ENCODE measurements around the gene INPPL1.
A peak's percentile ranks its signal among the peaks of the same experiment; 100 is the strongest.

Gene INPPL1

GRCh38 chr11:72244060-72244360 lies 19.4 kb downstream of the INPPL1 start, which contains the start of gene PHOX2A:
Gene PHOX2A, minus strand, starts transcription at chr11:72244176. Its CDS starts 172 bp downstream, at chr11:72244004.
- TF ChIP-seq CTCF (IDR thresholded peaks at IDR 0.05; ENCODE audit: low read depth, low read length, missing control alignments): no peak
- Histone ChIP-seq H3K27me3 (replicated peaks) (peaks cover 63% of the 10 kb centered on the region), H3K27ac (no peak within 1 kb of the TSS), H3K36me3 (replicated peaks) (no peaks in the 10 kb centered on the region), H3K4me3 (ENCODE audit: low read depth, low read length) (peak within 1 kb of the TSS; percentile 15)
- DNase-seq: no peak
- in situ Hi-C loops (cut with HindIII; ENCODE audit: low pct_ligation_motif_present, low sequenced_read_pairs): no loop called here

- no peak for TF ChIP-seq CTCF (IDR thresholded peaks at IDR 0.05; ENCODE audit: low read depth, low read length, missing control alignments)
- no peak overlapping the region for H3K27ac ChIP-seq
- H3K4me3 ChIP-seq (ENCODE audit: low read depth, low read length): peak overlapping the region; percentile 15
- H3K27me3 ChIP-seq (replicated peaks): peaks cover 63% of the 10 kb centered on the region
- in situ Hi-C loops (cut with HindIII; ENCODE audit: low pct_ligation_motif_present, low sequenced_read_pairs): no loop called here
- no peak for DNase-seq
- no peaks in the 10 kb centered on the region for H3K36me3 ChIP-seq (replicated peaks)
Measured at GRCh38 chr11:72244361-72245262, 20.0 kb downstream of the INPPL1 start.

- Histone ChIP-seq H3K4me3 (ENCODE audit: low read depth, low read length) (no peak overlapping the region), H3K27ac (no peak overlapping the region), H3K36me3 (replicated peaks) (no peaks in the 10 kb centered on the region), H3K27me3 (replicated peaks) (peaks cover 63% of the 10 kb centered on the region)
- DNase-seq: no peak
- TF ChIP-seq CTCF (IDR thresholded peaks at IDR 0.05; ENCODE audit: low read depth, low read length, missing control alignments): no peak
- in situ Hi-C loops (cut with HindIII; ENCODE audit: low pct_ligation_motif_present, low sequenced_read_pairs): no loop called here
Measured at GRCh38 chr11:72245263-72245816, 20.8 kb downstream of the INPPL1 start.

GRCh38 chr11:72247584-72247983 lies 23.0 kb downstream of the INPPL1 start:
- Histone ChIP-seq H3K27me3 (replicated peaks) (peaks cover 45% of the 10 kb centered on the region), H3K27ac (no peak overlapping the region), H3K36me3 (replicated peaks) (no peaks in the 10 kb centered on the region), H3K4me3 (ENCODE audit: low read depth, low read length) (no peak overlapping the region)
- in situ Hi-C loops (cut with HindIII; ENCODE audit: low pct_ligation_motif_present, low sequenced_read_pairs): no loop called here
- TF ChIP-seq CTCF (IDR thresholded peaks at IDR 0.05; ENCODE audit: low read depth, low read length, missing control alignments): no peak
- DNase-seq: no peak

- H3K27ac ChIP-seq: no peak overlapping the region
- no peak overlapping the region for H3K4me3 ChIP-seq (ENCODE audit: low read depth, low read length)
- H3K36me3 ChIP-seq (replicated peaks): no peaks in the 10 kb centered on the region
- no peak for DNase-seq
- no peak for TF ChIP-seq CTCF (IDR thresholded peaks at IDR 0.05; ENCODE audit: low read depth, low read length, missing control alignments)
- in situ Hi-C loops (cut with HindIII; ENCODE audit: low pct_ligation_motif_present, low sequenced_read_pairs): no loop called here
- peaks cover 24% of the 10 kb centered on the region for H3K27me3 ChIP-seq (replicated peaks)
Measured at GRCh38 chr11:72249961-72250360, 25.4 kb downstream of the INPPL1 start.
